PC-3 (cell line): ENCODE measurements around the gene VSX1. TPM values are rescaled to one million over a fixed set of nuclear protein-coding genes. Genes with fewer than 3 reads are reported as not detected.

ENCODE experiments used
- ATAC-seq: fragments of 200-7000 bp; cut with Tn5 transposase; 2 replicates; pipeline ENCODE4 v1.9.1; 2020; ENCODE audit warnings: mild to moderate bottlenecking, moderate library complexity
- BruUV-seq: library from RNA; stranded (reverse); fragments of 400-500 nt; replicated peaks from 2 replicates; lab custom pipeline; 2021; lab: Mats Ljungman, UMichigan
- CTCF ChIA-PET: fragments of 300-600 bp; sonication (Branson Sonifier 250); formaldehyde crosslinking; loops from one replicate; lab custom pipeline; 2022; ENCODE audit warnings: antibody characterized with exemption; lab: Charles Lee
- POLR2A ChIA-PET: fragments of 300-600 bp; sonication (Branson Sonifier 250); formaldehyde crosslinking; loops from one replicate; lab custom pipeline; 2022; ENCODE audit warnings: antibody characterized with exemption; ENCODE audit not compliant: unreplicated experiment; lab: Charles Lee
- DNase-seq: peaks from one replicate; pipeline ENCODE4 v3.0.0-alpha.2; 2015
- H2AFZ ChIP-seq: fragments of 300-600 bp; sonication (generic); 2 replicates; pipeline ENCODE4 v1.6.0; 2016; ENCODE audit warnings: antibody characterized with exemption, low read length
- H3F3A ChIP-seq: fragments of 300-600 bp; sonication (generic); one replicate; pipeline ENCODE4 v1.6.0; 2017; ENCODE audit warnings: antibody characterized with exemption, low read length, control low read depth, mild to moderate bottlenecking; ENCODE audit not compliant: unreplicated experiment
- H3K27ac ChIP-seq: fragments of 300-600 bp; sonication (generic); 2 replicates; pipeline ENCODE4 v1.5.1; 2016; ENCODE audit warnings: mild to moderate bottlenecking, low read length
- H3K27me3 ChIP-seq: fragments of 300-600 bp; sonication (generic); 2 replicates; pipeline ENCODE4 v1.6.1; 2016; ENCODE audit warnings: low read length, mixed read lengths
- H3K36me3 ChIP-seq: fragments of 300-600 bp; sonication (generic); 2 replicates; pipeline ENCODE4 v1.6.1; 2016; ENCODE audit warnings: low read depth, mixed run types, low read length, mixed read lengths
- H3K4me1 ChIP-seq: fragments of 300-600 bp; sonication (generic); 2 replicates; pipeline ENCODE4 v1.5.1; 2016; ENCODE audit warnings: low read length; ENCODE audit not compliant: insufficient read depth
- H3K4me2 ChIP-seq: fragments of 300-600 bp; sonication (generic); 2 replicates; pipeline ENCODE4 v1.6.0; 2016; ENCODE audit warnings: low read length
- H3K4me3 ChIP-seq: fragments of 300-600 bp; sonication (generic); 2 replicates; pipeline ENCODE4 v1.5.1; 2016; ENCODE audit warnings: mild to moderate bottlenecking, low read length, mixed read lengths
- H3K79me2 ChIP-seq: fragments of 300-600 bp; sonication (generic); 2 replicates; pipeline ENCODE4 v1.6.1; 2017; ENCODE audit warnings: low read length, mixed read lengths
- H3K9ac ChIP-seq: fragments of 300-600 bp; sonication (generic); 2 replicates; pipeline ENCODE4 v1.6.0; 2016; ENCODE audit warnings: mild to moderate bottlenecking, low read length
- H3K9me2 ChIP-seq: fragments of 300-600 bp; sonication (generic); replicated peaks from 2 replicates; pipeline ENCODE4 v1.6.1; 2016; ENCODE audit warnings: mixed run types, low read length, mixed read lengths
- H3K9me3 ChIP-seq: fragments of 300-600 bp; sonication (generic); 2 replicates; pipeline ENCODE4 v1.6.1; 2016; ENCODE audit warnings: low read length, mixed read lengths
- H4K20me1 ChIP-seq: fragments of 300-600 bp; sonication (generic); 2 replicates; pipeline ENCODE4 v1.6.1; 2016; ENCODE audit warnings: low read length, mixed read lengths
- EZH2 ChIP-seq: fragments of 300-600 bp; sonication (generic); IDR thresholded peaks from one replicate; pipeline ENCODE4 v1.6.1; 2017; ENCODE audit warnings: antibody characterized with exemption, mild to moderate bottlenecking, low read length; ENCODE audit not compliant: unreplicated experiment
- EZH2phosphoT487 ChIP-seq: fragments of 300-600 bp; sonication (generic); IDR thresholded peaks from 2 replicates; pipeline ENCODE4 v1.6.1; 2018; ENCODE audit warnings: mild to moderate bottlenecking, antibody characterized with exemption, low read length, borderline replicate concordance
- intact Hi-C: fragments of 100-400 bp; cut with micrococcal nuclease; formaldehyde crosslinking; loops from 2 replicates; pipeline ENCODE4 v1.9.0; 2023
- total RNA-seq: library from RNA; depleted of rRNA; stranded (reverse); fragments of >200 nt; gene quantifications from 2 replicates; pipeline ENCODE4 v1.2.3, GENCODE V29; 2014
- TF ChIP-seq, protein P1 (sequence below): fragments of 300-600 bp; sonication (generic); conservative IDR thresholded peaks from 2 replicates; pipeline ENCODE4 v1.5.1; 2017; ENCODE audit warnings: antibody characterized with exemption, low read depth, mild to moderate bottlenecking, low read length

Gene VSX1
- total RNA-seq, 1 experiment from 2014 or later: not detected

DNA sequence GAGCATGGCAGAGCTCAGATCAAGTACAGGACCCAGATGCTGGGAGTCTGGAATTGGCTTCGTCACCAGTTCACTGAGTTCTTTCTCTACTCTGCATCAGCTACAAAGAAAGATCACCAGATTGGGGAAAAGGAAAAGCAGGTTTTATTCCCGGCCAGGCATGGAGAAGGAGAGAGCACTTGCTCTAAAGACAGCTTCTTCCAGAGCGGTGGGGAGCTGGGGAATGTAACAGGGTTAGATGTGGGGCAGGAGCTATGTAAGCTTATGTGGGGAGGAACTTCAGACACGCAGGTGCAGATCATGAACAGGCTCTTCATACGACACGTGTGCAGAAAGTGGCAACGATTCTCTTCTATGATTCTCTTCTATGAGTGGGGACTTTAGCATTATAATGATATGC lies 19.1 kb downstream of the VSX1 start:
- no peaks in the 10 kb centered on the region for H3K79me2 ChIP-seq
- no peak overlapping the region for H3K4me2 ChIP-seq
- no peaks in the 10 kb centered on the region for H4K20me1 ChIP-seq
- H3K4me1 ChIP-seq: peaks cover 15% of the 10 kb centered on the region; the same call in 1 of the 2 replicates
- CTCF ChIA-PET: interaction anchor here (0.8 kb wide), 1 partner anchor 67 kb away, joined by 4 read pairs; no protein-coding TSS in a partner anchor
- no TSS peak for BruUV-seq
- no peak for DNase-seq
- H3K4me3 ChIP-seq: no peak overlapping the region
- H3K9me3 ChIP-seq: no peaks in the 10 kb centered on the region
- H3K9me2 ChIP-seq: no peaks in the 10 kb centered on the region
- no peak overlapping the region for H3K27ac ChIP-seq
- no peak for ATAC-seq
- intact Hi-C loops: no loop called here
- TF ChIP-seq, protein P1, sequence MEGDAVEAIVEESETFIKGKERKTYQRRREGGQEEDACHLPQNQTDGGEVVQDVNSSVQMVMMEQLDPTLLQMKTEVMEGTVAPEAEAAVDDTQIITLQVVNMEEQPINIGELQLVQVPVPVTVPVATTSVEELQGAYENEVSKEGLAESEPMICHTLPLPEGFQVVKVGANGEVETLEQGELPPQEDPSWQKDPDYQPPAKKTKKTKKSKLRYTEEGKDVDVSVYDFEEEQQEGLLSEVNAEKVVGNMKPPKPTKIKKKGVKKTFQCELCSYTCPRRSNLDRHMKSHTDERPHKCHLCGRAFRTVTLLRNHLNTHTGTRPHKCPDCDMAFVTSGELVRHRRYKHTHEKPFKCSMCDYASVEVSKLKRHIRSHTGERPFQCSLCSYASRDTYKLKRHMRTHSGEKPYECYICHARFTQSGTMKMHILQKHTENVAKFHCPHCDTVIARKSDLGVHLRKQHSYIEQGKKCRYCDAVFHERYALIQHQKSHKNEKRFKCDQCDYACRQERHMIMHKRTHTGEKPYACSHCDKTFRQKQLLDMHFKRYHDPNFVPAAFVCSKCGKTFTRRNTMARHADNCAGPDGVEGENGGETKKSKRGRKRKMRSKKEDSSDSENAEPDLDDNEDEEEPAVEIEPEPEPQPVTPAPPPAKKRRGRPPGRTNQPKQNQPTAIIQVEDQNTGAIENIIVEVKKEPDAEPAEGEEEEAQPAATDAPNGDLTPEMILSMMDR: no peak
- TF ChIP-seq EZH2 (no peak), EZH2phosphoT487 (no peak)
- no peak overlapping the region for H3K9ac ChIP-seq
- H2AFZ ChIP-seq: no peak overlapping the region
- peaks cover 37% of the 10 kb centered on the region for H3K27me3 ChIP-seq
- POLR2A ChIA-PET: no interaction called here
- H3F3A ChIP-seq: no peaks in the 10 kb centered on the region
- no peaks in the 10 kb centered on the region for H3K36me3 ChIP-seq

DNA sequence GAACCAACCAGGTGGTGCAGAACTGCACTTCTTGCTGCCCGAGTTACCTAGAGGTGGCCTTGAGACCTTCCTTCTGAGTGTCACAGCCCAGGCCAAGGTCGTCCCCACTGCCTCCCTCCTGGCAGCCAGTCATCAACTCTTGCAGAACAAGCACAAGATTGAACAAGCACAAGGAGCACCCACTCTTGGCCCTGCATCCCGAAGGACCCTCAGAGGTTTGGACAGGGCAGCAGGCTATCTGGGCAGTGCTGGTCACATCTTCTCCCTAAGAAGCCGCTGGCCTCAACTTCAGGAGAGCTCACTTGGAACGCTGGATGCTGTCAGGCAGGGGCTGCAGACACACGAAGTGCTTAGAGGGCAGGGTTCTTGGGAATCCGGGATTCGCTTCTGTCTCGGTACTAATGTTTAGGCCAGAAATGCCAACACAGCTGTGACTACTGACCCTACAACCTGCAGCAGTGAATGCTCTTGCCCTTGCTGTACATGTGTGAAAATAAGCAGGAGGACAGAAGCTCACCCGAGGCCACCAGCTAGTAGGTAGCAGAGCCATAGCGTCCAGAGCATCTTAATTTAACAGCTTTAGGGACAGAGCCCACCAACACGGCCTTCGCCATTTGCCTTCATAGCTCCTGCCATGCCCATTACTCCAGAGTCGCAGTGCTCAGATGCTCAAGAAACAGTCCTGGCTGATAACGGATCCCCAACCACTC lies 20.0 kb downstream of the VSX1 start:
- ChIA-PET POLR2A (no interaction called here), CTCF (interaction anchor here (0.8 kb wide), 1 partner anchor 66 kb away, joined by 4 read pairs; no protein-coding TSS in a partner anchor)
- H3K79me2 ChIP-seq: no peaks in the 10 kb centered on the region
- TF ChIP-seq EZH2phosphoT487: no peak
- TF ChIP-seq, protein P1: no peak
- TF ChIP-seq EZH2: no peak
- DNase-seq (no peak), ATAC-seq (no peak)
- no peaks in the 10 kb centered on the region for H3K9me2 ChIP-seq
- H3K9ac ChIP-seq: no peak overlapping the region
- no peaks in the 10 kb centered on the region for H3F3A ChIP-seq
- peaks cover 37% of the 10 kb centered on the region for H3K27me3 ChIP-seq
- no peaks in the 10 kb centered on the region for H3K36me3 ChIP-seq
- H3K4me3 ChIP-seq: no peak overlapping the region
- intact Hi-C loops: no loop called here
- no peak overlapping the region for H2AFZ ChIP-seq
- H3K27ac ChIP-seq: no peak overlapping the region
- no TSS peak for BruUV-seq
- no peak overlapping the region for H3K4me2 ChIP-seq
- H4K20me1 ChIP-seq: no peaks in the 10 kb centered on the region
- H3K9me3 ChIP-seq: no peaks in the 10 kb centered on the region
- peaks cover 18% of the 10 kb centered on the region; the same call in 1 of the 2 replicates for H3K4me1 ChIP-seq
